ENCODE results near the gene VEZF1. TPM values are rescaled to one million over a fixed set of nuclear protein-coding genes. Genes with fewer than 3 reads are reported as not detected.

VEZF1 gene
- polyA plus RNA-seq, 3 donors: 28.3 to 40.1 (median 29.0) TPM

DNA sequence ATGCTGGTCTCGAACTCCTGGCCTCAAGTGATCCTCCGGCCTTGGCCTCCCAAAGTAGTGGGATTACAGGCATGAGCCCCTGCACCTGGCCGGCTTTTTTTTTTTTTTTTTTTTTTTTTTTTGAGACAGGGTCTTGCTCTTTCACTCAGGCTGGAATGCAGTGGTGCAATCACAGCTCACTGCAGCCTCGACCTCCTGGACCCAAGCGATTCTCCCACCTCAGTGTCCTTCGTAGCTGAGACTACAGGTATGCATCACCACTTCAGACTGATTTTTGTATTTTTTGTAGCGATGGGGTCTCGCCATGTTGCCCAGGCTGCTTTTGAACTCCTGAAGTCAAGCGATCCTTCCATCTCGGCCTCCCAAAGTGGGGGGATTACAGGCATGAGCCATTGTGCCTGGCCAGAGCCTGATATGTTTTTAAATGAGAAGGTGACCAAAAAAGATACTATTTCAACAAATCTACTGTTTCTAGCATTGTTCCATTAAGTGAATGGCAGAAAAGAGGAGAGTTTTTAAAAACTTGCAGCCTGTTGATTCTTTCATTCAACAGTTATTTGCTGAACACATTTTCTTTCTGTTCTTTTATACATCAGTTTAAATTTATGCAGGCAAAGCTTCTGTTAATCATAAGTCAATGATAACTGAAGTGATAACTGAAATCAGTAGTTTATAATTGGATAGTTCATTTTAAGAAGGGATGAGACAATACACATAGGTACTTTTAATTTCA, 22.2 kb upstream of the VEZF1 start:
- Mint-ChIP-seq H3K27me3 (ENCODE audit: low read depth in 3 of 3) (peaks cover under 1 to 14% (median 2%) of the 10 kb centered on the region in 3 donors), H3K9me3 (no peaks in the 10 kb centered on the region), H3K36me3 (peaks cover 6% of the 10 kb centered on the region in 2 donors), H3K27ac (no peak overlapping the region), H3K4me3 (no peak overlapping the region), H3K4me1 (peaks cover 22% of the 10 kb centered on the region)
- Histone ChIP-seq H4K20me1 (ENCODE audit: insufficient read depth, low read length) (peaks cover 16% of the 10 kb centered on the region), H3K9me3 (replicated peaks in 1 of 2; ENCODE audit: control insufficient read depth in 1 of 2, insufficient read depth in 1 of 2, low read length in 2 of 2) (no peaks in the 10 kb centered on the region), H3K4me3 (replicated peaks in 1 of 3; ENCODE audit: low read depth in 2 of 3, low read length in 3 of 3) (no peak overlapping the region), H3K36me3 (replicated peaks in 1 of 2; ENCODE audit: control insufficient read depth in 1 of 2, insufficient read depth in 2 of 2, low read length in 2 of 2) (peaks cover 4 to 6% of the 10 kb centered on the region in 2 donors), H3K27me3 (ENCODE audit: control insufficient read depth in 2 of 2, insufficient read depth in 2 of 2, low read length in 2 of 2) (no peaks in the 10 kb centered on the region), H3K4me2 (replicated peaks; ENCODE audit: extremely low read depth, low read length, poor library complexity, severe bottlenecking) (no peak overlapping the region), H3K4me1 (ENCODE audit: control insufficient read depth in 1 of 2, insufficient read depth in 2 of 2, low read length in 2 of 2) (peaks cover 20 to 28% of the 10 kb centered on the region in 2 donors), H3K27ac (ENCODE audit: low read depth in 1 of 2, low read length in 2 of 2) (no peak overlapping the region), H2AFZ (ENCODE audit: insufficient read depth, low read depth, low read length, poor library complexity, severe bottlenecking) (no peak overlapping the region), H3K79me2 (ENCODE audit: insufficient read depth, low read length) (peaks cover 18% of the 10 kb centered on the region), H3K9ac (ENCODE audit: insufficient read depth, low read length, poor library complexity, severe bottlenecking) (no peak overlapping the region)
- intact Hi-C loops (cut with micrococcal nuclease): no loop called here
- WGBS (ENCODE audit: insufficient coverage): 96% methylated on average over 4 of the region's 10 CpGs
- DNase-seq: no peak
- TF ChIP-seq, protein P1, sequence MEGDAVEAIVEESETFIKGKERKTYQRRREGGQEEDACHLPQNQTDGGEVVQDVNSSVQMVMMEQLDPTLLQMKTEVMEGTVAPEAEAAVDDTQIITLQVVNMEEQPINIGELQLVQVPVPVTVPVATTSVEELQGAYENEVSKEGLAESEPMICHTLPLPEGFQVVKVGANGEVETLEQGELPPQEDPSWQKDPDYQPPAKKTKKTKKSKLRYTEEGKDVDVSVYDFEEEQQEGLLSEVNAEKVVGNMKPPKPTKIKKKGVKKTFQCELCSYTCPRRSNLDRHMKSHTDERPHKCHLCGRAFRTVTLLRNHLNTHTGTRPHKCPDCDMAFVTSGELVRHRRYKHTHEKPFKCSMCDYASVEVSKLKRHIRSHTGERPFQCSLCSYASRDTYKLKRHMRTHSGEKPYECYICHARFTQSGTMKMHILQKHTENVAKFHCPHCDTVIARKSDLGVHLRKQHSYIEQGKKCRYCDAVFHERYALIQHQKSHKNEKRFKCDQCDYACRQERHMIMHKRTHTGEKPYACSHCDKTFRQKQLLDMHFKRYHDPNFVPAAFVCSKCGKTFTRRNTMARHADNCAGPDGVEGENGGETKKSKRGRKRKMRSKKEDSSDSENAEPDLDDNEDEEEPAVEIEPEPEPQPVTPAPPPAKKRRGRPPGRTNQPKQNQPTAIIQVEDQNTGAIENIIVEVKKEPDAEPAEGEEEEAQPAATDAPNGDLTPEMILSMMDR (IDR thresholded peaks at IDR 0.05): no peak

DNA sequence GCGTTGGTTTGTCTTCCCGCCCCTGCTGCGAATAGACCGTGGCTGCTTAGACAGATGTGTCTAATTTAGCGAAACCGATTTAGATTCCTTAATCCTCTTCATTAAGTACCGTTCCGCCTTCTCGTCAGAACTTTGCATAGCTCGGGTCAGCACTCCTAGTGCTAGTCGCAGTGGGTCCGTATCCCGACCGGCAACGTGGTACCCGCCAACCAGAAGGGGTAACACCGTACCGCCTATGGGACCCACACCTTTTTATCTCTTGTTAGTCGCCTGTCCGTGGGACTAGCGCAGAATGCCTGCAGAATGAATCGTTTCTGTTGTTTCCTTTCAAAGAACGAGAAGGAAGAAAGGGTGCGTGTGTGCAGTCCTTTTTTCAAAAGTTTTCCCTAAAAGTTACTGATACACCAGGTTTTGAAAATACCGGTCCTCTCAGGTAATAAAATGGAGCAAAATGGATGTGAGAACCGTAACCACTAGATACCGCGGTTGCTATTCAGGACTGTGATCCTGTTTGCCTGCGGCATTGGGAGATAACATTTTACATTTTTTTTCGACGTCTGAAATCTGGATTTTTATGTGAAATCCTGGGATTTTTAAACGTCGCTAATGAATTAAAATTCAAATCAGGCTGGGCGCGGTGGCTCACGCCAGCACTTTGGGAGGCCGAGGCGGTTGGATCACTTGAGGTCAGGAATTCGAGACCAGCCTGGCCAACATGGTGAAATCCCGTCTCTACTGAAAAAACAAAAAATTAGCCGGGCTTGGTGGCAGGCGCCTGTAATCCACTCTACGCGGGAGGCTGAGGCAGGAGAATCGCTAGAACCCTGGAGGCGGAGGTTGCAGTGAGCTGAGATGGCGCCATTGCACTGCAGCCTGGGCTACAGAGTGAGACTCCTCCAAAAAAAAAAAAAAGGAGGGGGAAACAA, 20.0 kb upstream of the VEZF1 start:
- H3K36me3 Mint-ChIP-seq: peaks cover 21 to 23% of the 10 kb centered on the region in 2 donors
- peaks cover 37% of the 10 kb centered on the region for H3K4me1 Mint-ChIP-seq
- TF ChIP-seq, protein P1 (IDR thresholded peaks at IDR 0.05): no peak
- no peaks in the 10 kb centered on the region for H3K9me3 Mint-ChIP-seq
- Histone ChIP-seq H3K9ac (ENCODE audit: insufficient read depth, low read length, poor library complexity, severe bottlenecking) (no peak overlapping the region), H3K27ac (ENCODE audit: low read depth in 1 of 2, low read length in 2 of 2) (peak overlapping the region; percentile 92 to 97), H3K4me2 (replicated peaks; ENCODE audit: extremely low read depth, low read length, poor library complexity, severe bottlenecking) (peak overlapping the region; percentile 94), H3K36me3 (replicated peaks in 1 of 2; ENCODE audit: control insufficient read depth in 1 of 2, insufficient read depth in 2 of 2, low read length in 2 of 2) (peaks cover 25 to 28% of the 10 kb centered on the region in 2 donors), H3K4me3 (replicated peaks in 1 of 3; ENCODE audit: low read depth in 2 of 3, low read length in 3 of 3) (peak overlapping the region; percentile 67 to 99 (median 82)), H4K20me1 (ENCODE audit: insufficient read depth, low read length) (peaks cover 38% of the 10 kb centered on the region), H2AFZ (ENCODE audit: insufficient read depth, low read depth, low read length, poor library complexity, severe bottlenecking) (peak overlapping the region; percentile 90), H3K4me1 (ENCODE audit: control insufficient read depth in 1 of 2, insufficient read depth in 2 of 2, low read length in 2 of 2) (peaks cover 27 to 39% of the 10 kb centered on the region in 2 donors), H3K9me3 (replicated peaks in 1 of 2; ENCODE audit: control insufficient read depth in 1 of 2, insufficient read depth in 1 of 2, low read length in 2 of 2) (no peaks in the 10 kb centered on the region), H3K79me2 (ENCODE audit: insufficient read depth, low read length) (peaks cover 40% of the 10 kb centered on the region), H3K27me3 (ENCODE audit: control insufficient read depth in 2 of 2, insufficient read depth in 2 of 2, low read length in 2 of 2) (no peaks in the 10 kb centered on the region)
- peak overlapping the region; percentile 98 to 99 (median 99) for H3K27ac Mint-ChIP-seq
- H3K27me3 Mint-ChIP-seq (ENCODE audit: low read depth in 3 of 3): peaks cover 0 to 8% (median 0%) of the 10 kb centered on the region in 3 donors
- intact Hi-C loops (cut with micrococcal nuclease): loop anchor here (5.0 kb wide), 2 partner anchors 74 to 509 kb away; partner anchors contain the start of gene DYNLL2 (in 2 of the 2)
- no peak for DNase-seq
- peak overlapping the region; percentile 98 to 99 for H3K4me3 Mint-ChIP-seq
- 22% methylated on average over 32 of the region's 47 CpGs for WGBS (ENCODE audit: insufficient coverage)
